ENCODE data around the gene PAQR5.

- TF ChIP-seq EZH2phosphoT487 (IDR thresholded peaks at IDR 0.05; ENCODE audit: borderline replicate concordance) = no peak
- no peak for TF ChIP-seq POLR2A (IDR thresholded peaks at IDR 0.05; ENCODE audit: borderline replicate concordance, extremely low read depth, insufficient read depth, insufficient read length)
- TF ChIP-seq CTCF (IDR thresholded peaks at IDR 0.05 in 2 of 3, conservative IDR thresholded peaks at IDR 0.05 in 1 of 3; ENCODE audit: borderline replicate concordance in 1 of 3, insufficient read depth in 1 of 3, low read depth in 2 of 3, low read length in 2 of 3) = no peak
- no peak for TF ChIP-seq POLR2AphosphoS5 (IDR thresholded peaks at IDR 0.05; ENCODE audit: low read depth, low read length)
- TF ChIP-seq RAD21 (IDR thresholded peaks at IDR 0.05; ENCODE audit: low read depth) = no peak
- TF ChIP-seq CBX3 (IDR thresholded peaks at IDR 0.05; ENCODE audit: low read depth) = no peak
- no peak for TF ChIP-seq JUND (IDR thresholded peaks at IDR 0.05)
- TF ChIP-seq EZH2 (IDR thresholded peaks at IDR 0.05) = no peak
- no peak for TF ChIP-seq EGR1 (IDR thresholded peaks at IDR 0.05; ENCODE audit: low read depth)
- TF ChIP-seq REST (IDR thresholded peaks at IDR 0.05; ENCODE audit: low read depth) = no peak
- TF ChIP-seq YY1 (IDR thresholded peaks at IDR 0.05; ENCODE audit: extremely low read depth, insufficient replicate concordance, low read depth, low read length) = no peak
These were observed 17.9 kb upstream of the PAQR5 start for GRCh38 chr15:69280783-69281182.

Measured in HCT116 (cell line).